ENCODE measurements around the gene VOPP1. TPM values are rescaled to one million over a fixed set of nuclear protein-coding genes. Genes with fewer than 3 reads are reported as not detected.
A peak's percentile ranks its signal among the peaks of the same experiment; 100 is the strongest.

The VOPP1 gene
- total RNA-seq, 1 donor from 2014 or later, result 21.8 TPM

DNA sequence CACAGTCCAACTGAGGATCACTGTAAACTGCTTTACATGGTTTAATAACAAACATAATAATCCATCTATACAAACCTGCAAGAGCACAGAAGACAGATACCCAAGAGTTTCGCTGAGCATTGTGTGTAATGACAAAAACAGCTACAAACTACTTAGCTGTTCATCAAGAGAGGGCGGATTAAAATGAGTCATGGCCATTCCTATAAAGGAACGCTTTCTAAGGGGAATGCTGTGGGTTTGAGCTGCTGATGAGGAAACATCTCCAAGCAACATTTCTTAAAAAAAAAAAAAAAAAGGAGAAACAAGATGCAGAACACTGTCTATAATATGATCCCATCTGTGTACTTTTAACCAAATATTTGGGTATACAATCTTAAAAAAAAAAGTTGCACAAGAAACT lies 33.8 kb downstream of the VOPP1 start:
- ATAC-seq (ENCODE audit: poor library complexity), result peak; percentile 13
- DNase-seq, result no peak
- intact Hi-C loops (cut with DNase I), result no loop called here

DNA sequence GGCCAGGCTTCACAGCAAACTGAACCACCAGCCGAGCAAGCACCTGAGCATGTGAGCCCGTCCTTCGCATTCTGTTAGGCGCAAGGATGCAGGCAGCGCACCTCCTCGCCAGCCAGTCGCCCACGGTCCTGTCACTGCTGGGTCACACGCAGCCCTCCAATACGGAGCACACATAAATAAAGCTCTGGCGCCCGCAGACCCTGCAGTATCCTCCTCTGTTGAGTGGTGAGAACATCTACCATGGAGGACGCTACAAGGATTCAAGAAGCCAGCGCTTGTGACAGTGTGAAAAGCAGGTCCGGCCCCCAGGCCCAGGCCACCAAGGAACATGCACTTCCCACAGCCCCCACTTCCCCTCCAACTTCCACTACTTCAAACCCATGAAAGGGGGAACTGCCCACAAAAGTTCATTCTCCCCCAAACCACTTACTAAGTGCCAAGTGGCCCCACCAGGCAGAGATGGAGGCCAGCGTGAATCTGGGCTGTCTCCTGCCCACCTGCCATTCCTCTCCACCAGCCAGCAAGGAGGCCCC lies 34.8 kb downstream of the VOPP1 start:
- DNase-seq (no peak), ATAC-seq (ENCODE audit: poor library complexity) (no peak)
- intact Hi-C loops (cut with DNase I), result no loop called here

DNA sequence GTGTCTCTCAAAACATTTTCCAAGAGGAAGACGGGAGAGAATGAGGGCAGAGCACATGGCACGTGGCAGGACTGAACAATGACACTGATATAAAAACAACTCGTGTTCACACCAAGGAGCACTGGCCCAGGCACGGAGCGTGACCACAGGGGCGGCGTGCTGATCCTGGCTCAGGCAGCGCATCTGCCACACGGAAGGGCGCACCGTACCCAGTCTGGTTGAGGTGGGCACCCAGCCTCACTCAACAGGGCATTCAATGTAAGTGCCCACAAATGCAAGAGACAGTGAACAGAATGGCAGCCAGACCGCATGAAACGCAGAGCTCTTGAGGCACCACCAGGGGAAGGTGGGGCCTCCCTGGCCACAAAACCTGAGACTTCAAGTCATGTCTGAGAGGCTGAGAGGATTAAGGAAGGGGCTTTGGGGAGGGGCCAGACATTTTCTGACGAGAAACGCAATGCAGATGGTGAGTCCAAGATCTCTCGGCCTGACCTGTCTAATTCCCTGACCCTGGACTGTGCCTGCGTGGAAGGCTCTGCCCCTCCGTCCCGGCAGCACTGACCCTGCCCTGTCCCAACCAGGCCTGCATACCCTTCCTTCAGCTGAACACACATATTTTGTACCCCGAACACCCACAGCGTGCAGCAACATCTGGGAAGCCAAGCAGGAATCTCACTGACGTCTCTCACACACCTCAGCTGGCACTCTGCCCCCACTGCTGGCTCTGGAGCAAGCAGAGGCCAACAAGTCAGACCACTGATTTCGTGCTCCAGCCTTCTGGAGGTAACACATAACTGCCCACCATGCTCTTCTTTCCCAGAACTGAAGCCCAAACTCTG lies 35.5 kb downstream of the VOPP1 start:
- no peak for DNase-seq
- ATAC-seq (ENCODE audit: poor library complexity), result no peak
- intact Hi-C loops (cut with DNase I), result no loop called here

DNA sequence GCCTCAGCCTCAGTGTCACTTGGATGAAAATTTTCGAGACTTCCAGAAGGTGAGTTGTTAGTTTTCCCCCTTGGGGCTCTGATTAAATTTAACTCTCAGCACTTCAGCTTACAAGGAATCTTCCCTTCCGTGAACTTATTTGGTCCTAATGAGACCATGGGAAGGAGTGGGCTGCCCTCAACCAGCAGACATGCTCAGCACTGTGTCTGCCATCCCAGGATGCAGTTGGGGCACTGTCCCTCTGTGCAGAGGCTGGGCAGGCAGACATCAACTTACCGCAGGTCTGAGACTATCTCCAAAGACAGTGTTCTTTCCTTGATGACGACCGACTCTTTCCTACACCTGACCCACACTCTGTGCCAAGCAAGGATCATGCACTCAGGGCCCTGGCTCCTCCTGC lies 36.7 kb downstream of the VOPP1 start:
- intact Hi-C loops (cut with DNase I), result no loop called here
- ATAC-seq (ENCODE audit: poor library complexity), result no peak
- DNase-seq, result no peak

DNA sequence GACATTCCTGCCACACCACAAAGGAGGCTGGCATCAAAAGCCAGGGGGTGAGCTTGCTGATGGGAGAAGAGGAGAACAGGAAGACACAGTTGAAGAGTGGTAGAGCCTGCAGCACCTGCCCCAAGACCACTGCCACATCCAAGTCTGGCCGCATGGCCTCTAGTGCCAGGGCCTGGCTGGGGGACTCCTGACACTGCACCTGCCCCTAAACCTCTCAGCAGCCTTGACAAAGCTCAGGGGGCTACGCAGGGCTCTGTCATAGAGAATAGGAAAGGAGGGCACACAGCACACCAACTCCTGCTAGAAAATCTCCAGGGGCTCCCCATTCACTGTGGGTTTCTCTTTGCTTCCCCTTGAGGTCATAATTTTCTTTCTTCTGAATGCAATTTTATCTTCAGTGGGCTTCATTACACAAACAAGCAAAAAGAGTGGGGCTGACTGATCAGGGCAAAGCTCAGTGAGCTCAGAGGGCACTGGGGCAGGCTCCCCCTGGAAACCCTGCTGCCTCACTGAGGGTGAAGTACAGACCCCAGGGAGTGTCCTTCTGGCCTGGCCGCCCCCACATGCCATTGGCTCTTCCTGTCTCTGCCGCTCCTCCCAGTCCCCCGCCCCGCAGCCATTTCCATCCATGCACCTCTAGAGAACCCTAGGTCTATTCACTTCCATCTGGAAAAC lies 37.2 kb downstream of the VOPP1 start:
- DNase-seq, result no peak
- intact Hi-C loops (cut with DNase I), result no loop called here

DNA sequence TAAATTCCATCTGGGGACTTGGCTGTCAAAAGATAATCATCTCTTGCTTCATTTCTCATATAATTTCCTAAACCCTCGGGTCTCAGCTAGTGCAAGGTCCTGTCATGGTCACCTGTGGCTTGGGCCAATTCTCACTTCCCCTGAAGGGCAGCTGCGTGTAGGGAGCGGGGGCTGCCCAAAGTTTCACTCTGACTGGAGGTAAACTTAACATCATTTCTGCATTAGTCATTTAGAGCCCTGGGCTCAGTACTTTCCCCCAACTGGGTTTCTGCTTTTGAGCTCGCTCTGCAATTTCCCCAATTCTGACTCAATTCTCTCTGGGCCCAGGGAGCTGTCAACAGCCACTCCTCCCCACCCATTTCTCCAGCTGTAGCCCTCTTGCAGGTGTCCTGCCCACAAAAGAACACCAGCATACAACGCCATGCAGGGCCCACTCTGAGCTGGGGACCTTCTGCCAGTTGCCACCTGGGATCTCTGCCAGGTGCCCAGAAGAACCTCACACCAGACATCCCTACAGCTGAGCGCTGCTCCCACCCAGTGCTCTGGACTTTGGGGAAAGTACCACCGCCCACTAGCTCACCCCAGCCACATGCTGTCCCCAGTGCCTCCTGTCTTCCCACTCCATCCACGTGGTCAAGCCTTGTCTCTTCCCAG lies 37.9 kb downstream of the VOPP1 start:
- ATAC-seq (ENCODE audit: poor library complexity) (peak; percentile 74), DNase-seq (peak; percentile 57)
- intact Hi-C loops (cut with DNase I), result no loop called here

More for the DNA sequence above, 37.2 kb downstream of the VOPP1 start:
- no peak for ATAC-seq (ENCODE audit: poor library complexity)

DNA sequence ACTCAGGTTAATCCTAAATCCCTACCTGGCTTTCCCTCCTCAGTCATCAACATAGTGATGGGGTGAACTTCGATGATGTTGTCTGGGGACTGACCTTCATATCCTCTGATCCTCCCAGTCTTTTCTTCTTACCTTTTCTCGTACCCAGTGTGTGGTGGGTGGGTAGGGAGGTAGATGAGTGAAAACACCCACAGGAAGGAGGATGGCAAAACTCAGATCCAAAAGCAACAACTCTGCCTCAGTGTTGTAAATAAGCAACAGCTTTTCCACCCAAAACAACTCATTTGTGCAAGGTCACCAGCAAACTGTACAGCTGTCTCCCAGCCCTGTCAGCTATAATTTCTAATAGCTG lies 38.6 kb downstream of the VOPP1 start:
- DNase-seq (no peak), ATAC-seq (ENCODE audit: poor library complexity) (no peak)
- intact Hi-C loops (cut with DNase I), result no loop called here

DNA sequence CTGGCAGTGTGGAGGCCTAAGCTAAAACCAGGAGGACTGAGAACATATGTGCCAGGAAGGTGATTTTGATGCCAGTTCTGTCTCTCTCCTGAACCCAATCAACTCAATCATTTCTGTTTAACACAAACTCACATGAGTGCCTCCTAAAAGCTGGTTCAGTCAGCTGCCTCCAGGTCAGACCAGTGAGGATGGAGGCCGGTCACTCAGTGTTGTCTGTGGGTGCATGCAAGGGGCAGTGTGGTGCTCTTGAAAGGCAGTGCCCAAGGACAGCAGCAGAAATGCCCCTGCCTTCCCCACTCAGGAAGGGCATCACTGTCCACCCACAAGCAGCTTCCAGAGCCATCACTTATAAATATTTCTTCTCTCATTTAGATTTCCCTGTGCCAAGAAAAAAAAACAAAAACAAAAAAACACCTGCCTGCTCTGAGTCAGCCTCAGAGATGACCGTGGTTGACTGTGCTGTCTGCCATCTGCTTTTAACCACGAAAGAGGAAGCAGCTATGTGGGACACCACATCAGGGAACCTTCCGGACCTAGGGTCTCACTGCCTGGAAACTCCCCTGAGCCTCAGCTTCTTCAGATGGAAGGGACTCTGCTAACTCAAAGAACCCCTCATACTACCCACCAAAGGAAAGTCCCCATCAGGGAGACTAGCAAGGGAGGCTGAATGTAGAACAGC lies 39.1 kb downstream of the VOPP1 start:
- intact Hi-C loops (cut with DNase I), result no loop called here
- no peak for DNase-seq
- peak; percentile 51 for ATAC-seq (ENCODE audit: poor library complexity)

DNA sequence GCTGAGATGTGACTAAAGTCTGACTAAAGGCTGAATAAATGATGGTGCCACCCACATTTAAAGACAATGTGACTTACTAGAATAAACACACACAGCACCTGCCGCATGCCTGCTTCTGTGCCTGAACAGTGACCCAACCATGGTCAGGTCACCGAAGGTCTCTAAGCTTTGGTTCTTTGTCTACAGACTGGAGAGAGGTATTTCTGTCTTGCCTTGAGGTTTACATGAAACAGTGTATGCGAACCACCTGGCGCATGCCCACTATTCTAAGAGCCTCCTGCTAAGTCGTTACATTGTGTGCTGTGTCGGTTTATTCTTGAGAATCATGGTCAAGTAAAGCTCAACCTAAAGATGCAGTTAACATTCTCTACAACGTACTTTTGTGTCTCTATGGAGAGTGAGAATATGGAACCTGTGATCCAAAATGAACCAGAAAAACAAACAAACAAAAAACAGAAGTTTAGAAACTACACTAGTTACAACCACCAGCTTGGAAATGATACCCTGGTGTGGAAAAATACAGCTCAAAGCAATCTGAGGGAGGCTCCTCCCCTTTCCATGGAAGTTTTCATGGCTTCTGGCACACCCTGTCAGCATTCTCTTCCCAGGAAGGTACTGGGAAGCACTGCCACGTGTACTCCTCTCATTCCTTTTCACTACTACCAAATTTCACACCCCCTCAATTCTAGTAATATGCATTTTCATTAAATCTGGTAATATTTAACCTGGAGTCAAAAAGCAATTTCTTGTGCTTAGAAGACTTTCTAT lies 40.0 kb downstream of the VOPP1 start:
- intact Hi-C loops (cut with DNase I), result no loop called here
- ATAC-seq (ENCODE audit: poor library complexity), result no peak
- no peak for DNase-seq

DNA sequence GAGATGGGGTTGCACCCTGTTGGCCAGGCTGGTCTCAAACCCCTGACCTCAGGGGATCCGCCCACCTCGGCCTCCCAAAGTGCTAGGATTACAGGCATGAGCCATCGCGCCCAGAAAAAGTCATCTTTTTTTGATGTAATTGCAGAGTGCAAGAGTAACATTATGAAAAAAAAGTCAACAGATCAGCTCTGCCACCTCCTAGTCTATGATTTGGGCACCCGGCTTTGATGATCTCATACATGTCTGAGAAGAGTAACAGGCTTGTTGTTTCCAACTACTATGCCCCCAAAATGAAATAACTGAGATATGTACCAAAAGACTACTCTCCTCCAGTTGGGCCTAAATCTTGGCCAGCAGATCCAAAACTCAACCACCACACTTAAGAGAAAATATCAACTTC lies 40.8 kb downstream of the VOPP1 start:
- intact Hi-C loops (cut with DNase I), result no loop called here
- DNase-seq (no peak), ATAC-seq (ENCODE audit: poor library complexity) (no peak)

DNA sequence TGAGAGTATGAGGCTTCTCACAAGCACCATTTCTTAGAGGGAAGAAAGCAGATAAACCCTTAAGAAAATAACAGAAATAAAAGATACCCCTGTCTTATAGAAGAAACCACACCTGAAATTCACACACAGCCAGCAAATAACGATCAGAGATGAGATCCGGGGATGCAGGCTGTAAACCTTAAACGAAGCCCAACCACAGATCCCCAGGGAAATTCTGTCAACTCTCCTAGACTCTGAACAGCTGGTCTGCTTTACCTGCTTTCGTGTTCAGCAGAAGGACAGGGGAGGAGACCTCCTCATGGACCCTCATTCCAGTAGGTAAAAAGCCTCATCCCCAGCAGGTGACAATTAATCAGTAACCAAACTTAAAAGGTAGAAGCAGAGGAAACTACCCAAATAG lies 45.0 kb downstream of the VOPP1 start:
- ATAC-seq (ENCODE audit: poor library complexity), result no peak
- no peak for DNase-seq
- intact Hi-C loops (cut with DNase I), result no loop called here

DNA sequence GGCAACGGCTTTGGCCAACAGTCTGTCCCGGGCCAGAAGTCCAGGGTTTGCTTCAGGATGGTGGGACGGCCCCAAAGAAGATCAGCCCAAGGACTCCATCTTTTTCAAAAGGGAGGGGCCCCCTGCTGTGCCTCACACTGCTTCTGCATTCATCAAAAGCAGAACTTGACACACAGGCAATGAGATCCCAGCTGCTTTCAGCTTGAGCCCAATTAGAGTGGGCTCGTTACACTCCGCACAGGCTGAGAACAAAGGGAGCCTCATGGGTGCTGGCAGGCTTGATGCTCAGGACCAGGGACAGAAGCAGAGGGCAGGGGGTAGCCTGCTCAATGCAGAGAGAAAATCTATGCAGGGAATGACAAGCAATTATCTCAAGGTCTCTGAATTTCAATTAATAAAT lies 45.5 kb downstream of the VOPP1 start:
- peak; percentile 68 for ATAC-seq (ENCODE audit: poor library complexity)
- intact Hi-C loops (cut with DNase I), result no loop called here
- no peak for DNase-seq

DNA sequence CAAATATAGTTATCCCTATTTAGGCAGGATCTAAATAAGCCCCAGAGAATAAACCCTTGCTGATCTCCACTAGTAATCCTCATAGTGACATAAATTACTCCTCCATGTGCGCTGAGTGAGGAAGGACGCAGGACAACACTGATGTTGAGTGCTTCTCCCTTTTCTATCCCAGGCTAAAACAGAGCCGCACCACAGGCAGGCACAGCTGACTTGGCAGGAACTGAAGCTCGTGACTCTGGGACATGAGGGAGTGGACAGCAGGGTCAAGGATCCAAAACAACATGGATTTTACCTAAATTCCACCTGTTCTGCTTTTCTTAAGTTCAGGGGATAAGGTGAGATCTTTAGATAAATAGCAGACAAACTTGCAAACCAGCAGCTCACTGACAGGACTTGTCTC lies 46.0 kb downstream of the VOPP1 start:
- ATAC-seq (ENCODE audit: poor library complexity), result peak; percentile 80
- no peak for DNase-seq
- intact Hi-C loops (cut with DNase I), result no loop called here

DNA sequence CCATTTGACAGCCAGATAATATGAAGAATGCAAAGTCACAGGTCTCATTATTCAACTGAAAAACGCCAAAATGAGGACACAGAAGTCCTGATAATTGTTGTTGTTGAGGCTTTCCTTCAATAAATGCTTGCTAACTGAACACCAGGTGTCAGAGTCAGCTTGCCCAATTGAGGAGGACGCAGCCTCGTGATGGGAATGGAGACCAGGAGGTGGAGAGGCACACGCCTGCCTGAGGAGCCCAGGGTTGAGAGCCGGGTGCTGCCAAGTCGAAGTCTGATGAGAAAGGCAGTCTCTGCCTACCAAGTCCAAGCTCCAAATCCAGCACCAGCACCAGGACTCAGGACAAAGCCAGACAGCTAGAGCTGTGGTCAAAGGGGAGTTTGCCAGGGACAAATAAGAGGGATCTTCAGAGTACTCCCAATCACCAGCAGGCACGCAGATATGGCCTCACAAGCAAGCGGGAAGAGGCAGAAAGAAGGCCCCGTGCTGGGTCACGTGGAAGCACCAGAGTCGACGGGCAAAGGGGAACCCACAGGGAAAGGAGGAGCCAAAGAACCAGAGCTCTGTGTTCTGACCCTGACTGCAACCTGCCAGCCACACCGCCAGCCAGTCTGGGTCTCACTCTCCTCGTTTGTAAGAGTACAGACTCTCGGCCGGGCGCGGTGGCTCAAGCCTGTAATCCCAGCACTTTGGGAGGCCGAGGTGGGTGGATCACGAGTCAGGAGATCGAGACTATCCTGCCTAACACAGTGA lies 47.6 kb downstream of the VOPP1 start:
- ATAC-seq (ENCODE audit: poor library complexity) (no peak), DNase-seq (no peak)
- intact Hi-C loops (cut with DNase I), result no loop called here

DNA sequence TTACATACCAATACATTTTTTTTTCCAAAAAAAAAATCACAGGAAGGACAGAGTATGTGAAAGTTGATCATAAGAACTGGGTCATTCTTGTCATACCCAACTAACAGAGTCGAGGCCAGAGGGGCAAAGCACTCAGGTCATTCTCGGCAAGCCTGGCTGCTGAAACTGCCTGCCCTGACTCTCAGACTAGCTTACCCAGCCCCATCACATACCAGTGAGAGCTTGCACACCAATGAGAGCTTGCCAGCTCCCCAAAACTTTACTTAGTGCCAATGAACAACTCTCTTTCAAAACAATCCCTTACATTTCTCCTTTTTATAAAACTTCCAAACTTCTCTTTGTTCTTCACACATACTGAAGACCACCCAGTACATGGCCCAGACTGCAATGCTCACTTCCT lies 48.9 kb downstream of the VOPP1 start:
- intact Hi-C loops (cut with DNase I), result no loop called here
- ATAC-seq (ENCODE audit: poor library complexity) (no peak), DNase-seq (no peak)

DNA sequence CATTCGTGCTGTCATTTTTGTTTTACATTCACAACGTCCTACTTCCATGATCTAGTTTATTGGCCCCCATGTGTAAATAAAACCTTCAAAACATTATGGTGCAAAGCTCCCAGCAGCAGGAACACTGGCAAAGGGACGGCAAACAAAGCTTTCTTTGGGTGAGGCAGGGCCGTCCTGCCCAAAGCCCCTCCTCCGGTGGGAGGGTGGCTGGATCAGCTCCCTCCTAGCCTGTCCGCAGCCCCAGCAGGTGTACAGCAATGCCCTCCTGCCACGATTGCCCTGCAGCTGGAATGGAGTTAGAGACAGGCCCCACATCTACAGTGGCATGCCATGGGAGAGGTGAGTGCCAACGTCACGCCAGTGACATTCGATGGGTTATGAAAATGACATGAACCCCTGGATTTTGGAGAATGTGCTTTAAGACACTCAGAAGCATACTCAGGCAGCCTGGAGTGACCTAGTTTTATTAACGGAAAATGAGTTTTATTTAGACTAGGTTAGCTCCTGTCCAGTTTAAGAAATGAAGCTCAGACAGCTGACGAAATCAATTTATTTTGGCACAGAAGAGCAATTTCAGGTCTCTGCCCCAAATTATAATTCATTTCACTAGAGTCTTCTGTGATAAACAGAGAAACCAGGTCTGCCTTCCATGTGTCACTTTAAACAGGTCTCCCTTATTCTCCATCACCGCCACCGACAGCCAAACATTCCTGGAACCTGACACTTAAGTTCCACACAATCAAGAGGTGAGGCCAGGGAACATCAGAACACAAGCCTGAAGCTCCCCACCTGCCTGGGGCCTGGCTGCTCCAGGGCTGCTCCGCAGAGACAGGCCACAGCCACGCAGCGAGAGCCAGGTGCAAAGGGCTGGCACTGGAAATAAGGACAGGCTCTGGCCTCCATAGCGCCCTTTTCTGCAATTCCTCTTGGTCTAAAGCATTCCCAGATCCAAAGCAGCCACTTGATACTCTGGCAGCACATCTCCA lies 50.1 kb downstream of the VOPP1 start:
- ATAC-seq (ENCODE audit: poor library complexity) (no peak), DNase-seq (no peak)
- intact Hi-C loops (cut with DNase I), result no loop called here

DNA sequence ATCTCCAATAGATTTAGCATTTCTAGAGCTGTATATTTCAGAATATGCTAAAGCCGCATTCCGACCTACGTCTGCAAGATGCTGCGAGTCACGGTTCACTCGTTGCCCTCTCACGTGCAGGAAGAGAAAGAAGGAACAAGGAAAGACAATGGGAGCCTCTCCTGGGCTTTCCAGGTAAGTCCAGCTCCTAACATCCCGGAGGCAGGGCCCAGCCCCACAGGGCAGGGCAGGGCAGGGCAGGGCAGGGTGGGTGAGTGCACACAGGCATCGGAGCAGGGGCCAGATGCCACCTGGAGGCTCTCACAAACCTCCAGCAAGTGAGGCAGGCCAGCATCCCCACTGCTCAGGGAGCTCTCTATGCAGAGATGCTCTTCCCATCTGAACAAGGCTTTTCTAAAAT lies 50.8 kb downstream of the VOPP1 start:
- ATAC-seq (ENCODE audit: poor library complexity), result no peak
- intact Hi-C loops (cut with DNase I), result no loop called here
- no peak for DNase-seq
